RWPE1 (cell line): ENCODE results near the gene UGT1A6.
A peak's percentile ranks its signal among the peaks of the same experiment; 100 is the strongest.
"Not testable (repeated sequence)": the region's sequence is repeated elsewhere in the genome, so short reads cannot be mapped to it uniquely, and the experiment has no call there.

Experiments
- CTCF ChIA-PET: fragments of 350-600 bp; sonication (Branson Sonifier 250); formaldehyde crosslinking; extraction: SDS; loops from one replicate; lab custom pipeline; 2021; lab: Yijun Ruan, JAX
- POLR2A ChIA-PET: fragments of 400-600 bp; formaldehyde crosslinking; extraction: SDS; loops from one replicate; lab custom pipeline; 2020; ENCODE audit warnings: antibody characterized with exemption; ENCODE audit not compliant: low non-redundant PET; lab: Yijun Ruan, JAX
- DNase-seq: peaks from one replicate; pipeline ENCODE4 v3.0.0; 2012; ENCODE audit warnings: low spot score
- H3K27ac ChIP-seq: fragments of 450-650 bp; 2 replicates; pipeline ENCODE4 v1.5.1; 2017
- CTCF ChIP-seq: fragments of 450-650 bp; conservative IDR thresholded peaks from 2 replicates; pipeline ENCODE4 v1.5.1; 2017; ENCODE audit warnings: low read depth, mild to moderate bottlenecking

The UGT1A6 gene

GRCh38 chr2:233690444-233690843 is 2.2 kb upstream of the UGT1A6 start:
- CTCF ChIA-PET, result interaction anchor here (0.5 to 0.7 kb wide), 3 partner anchors 21 to 177 kb away, joined by 3 to 5 read pairs (median 3); no protein-coding TSS in a partner anchor
- H3K27ac ChIP-seq, result peak overlapping the region; percentile 88
- DNase-seq, result peak; percentile 80
- TF ChIP-seq CTCF, result no peak
- POLR2A ChIA-PET, result interaction anchor here (1.7 kb wide), 1 partner anchor 16 kb away, joined by 6 read pairs; no protein-coding TSS in a partner anchor

- no peak for TF ChIP-seq CTCF
- H3K27ac ChIP-seq, result peak overlapping the region; percentile 88
- POLR2A ChIA-PET, result interaction anchor here (1.0 to 1.7 kb wide), 3 partner anchors 14 to 128 kb away, joined by 3 to 6 read pairs (median 4); partner anchors contain the start of gene USP40
- CTCF ChIA-PET, result interaction anchor here (0.7 kb wide), 1 partner anchor 34 kb away, joined by 3 read pairs; no protein-coding TSS in a partner anchor
- DNase-seq, result peak; percentile 96
Measured at GRCh38 chr2:233691443-233692433, 952 bp upstream of the UGT1A6 start.

- CTCF ChIA-PET, result no interaction called here
- POLR2A ChIA-PET, result no interaction called here
- no peak overlapping the region for H3K27ac ChIP-seq
- no peak for DNase-seq
- TF ChIP-seq CTCF, result no peak
Measured at GRCh38 chr2:233693963-233694362, 1.3 kb downstream of the UGT1A6 start.

GRCh38 chr2:233698740-233699139 is 6.0 kb downstream of the UGT1A6 start:
- peak overlapping the region; percentile 36; the same call in 1 of the 2 replicates for H3K27ac ChIP-seq
- no peak for TF ChIP-seq CTCF
- ChIA-PET POLR2A (no interaction called here), CTCF (no interaction called here)
- no peak for DNase-seq

GRCh38 chr2:233699424-233700027 is 6.8 kb downstream of the UGT1A6 start:
- no peak for TF ChIP-seq CTCF
- CTCF ChIA-PET, result interaction anchor here (0.6 kb wide), 1 partner anchor 17 kb away, joined by 3 read pairs; no protein-coding TSS in a partner anchor
- POLR2A ChIA-PET, result no interaction called here
- no peak for DNase-seq
- H3K27ac ChIP-seq, result peak overlapping the region; percentile 86

- TF ChIP-seq CTCF, result no peak
- ChIA-PET POLR2A (no interaction called here), CTCF (interaction anchor here (0.6 kb wide), 1 partner anchor 16 kb away, joined by 3 read pairs; no protein-coding TSS in a partner anchor)
- peak overlapping the region; percentile 86 for H3K27ac ChIP-seq
- no peak for DNase-seq
Measured at GRCh38 chr2:233700028-233700635, 7.4 kb downstream of the UGT1A6 start.

- CTCF ChIA-PET, DNase-seq, POLR2A ChIA-PET, H3K27ac ChIP-seq: not testable (repeated sequence)
Measured at GRCh38 chr2:233700842-233701241, 8.2 kb downstream of the UGT1A6 start.
